GM12874 (cell line): ENCODE measurements around the gene G6PC3.

ENCODE experiments used
- CTCF ChIP-seq: IDR thresholded peaks from 2 replicates; pipeline ENCODE4 v1.5.1; 2011; ENCODE audit warnings: low read depth, mild to moderate bottlenecking, control low read depth, low read length, moderate library complexity; ENCODE audit not compliant: insufficient read depth

The G6PC3 gene

GRCh38 chr17:44033861-44034408 lies 36.6 kb upstream of the G6PC3 start:
- TF ChIP-seq CTCF: no peak

- TF ChIP-seq CTCF: no peak
Observed at GRCh38 chr17:44037471-44037870, 33.1 kb upstream of the G6PC3 start.

DNA sequence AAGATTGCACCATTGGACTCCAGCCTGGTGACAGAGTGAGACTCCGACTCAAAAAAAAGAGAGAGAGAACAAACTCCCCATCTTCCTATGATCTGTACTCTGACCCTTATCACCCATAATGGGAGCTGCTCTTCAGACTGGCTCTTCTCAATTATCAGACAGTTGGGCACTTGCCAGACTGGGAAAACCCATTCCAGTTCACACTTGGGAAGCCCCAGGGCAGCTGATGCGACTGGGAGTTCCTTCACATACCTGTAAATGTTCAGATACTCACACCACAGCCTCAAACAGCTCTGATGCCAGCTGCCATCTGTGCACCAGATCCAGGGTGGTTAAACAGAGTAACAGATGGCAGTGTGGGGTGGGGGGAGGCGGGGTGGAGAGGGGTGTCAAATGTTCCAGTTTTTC lies 31.9 kb upstream of the G6PC3 start:
- no peak for TF ChIP-seq CTCF

- TF ChIP-seq CTCF: no peak
Observed at GRCh38 chr17:44039829-44040635, 30.5 kb upstream of the G6PC3 start.

DNA sequence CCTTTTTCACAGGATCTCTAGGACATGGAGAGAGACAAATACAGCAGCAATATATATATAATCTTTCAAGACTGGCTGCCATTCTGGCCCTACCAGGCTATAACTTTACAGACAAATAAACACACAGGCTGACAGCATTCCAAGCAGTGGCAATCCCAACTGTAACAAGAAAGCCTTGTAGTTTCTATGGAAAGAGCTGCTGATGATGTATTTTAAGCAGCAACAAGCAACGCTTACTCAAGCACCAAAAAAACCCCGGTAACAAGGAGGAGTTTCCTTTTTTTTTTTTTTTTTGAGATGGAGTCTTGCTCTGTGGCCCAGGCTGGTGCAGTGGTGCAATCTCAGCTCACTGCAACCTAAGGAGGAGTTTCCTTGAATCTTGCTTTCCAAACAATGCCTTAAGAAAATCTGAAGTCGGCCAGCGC lies 27.3 kb upstream of the G6PC3 start:
- no peak for TF ChIP-seq CTCF

DNA sequence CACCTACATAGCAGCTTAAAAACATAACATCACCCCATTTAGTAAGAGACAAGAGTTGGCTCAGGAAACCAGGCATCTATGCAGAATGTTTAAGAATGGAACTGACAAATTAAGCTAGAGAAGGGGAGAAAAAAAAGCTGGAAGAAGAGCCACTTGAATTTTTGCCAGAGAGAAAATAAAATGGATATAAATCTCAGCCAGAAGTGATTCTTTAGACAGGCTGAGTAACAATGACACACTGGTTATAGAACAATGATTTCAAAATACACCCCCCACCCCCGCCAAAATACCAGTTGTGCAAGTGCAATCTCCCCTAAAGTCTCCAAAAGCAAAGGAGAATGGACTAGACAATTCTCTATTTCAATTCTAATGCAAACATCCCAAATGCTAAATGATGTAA lies 26.5 kb upstream of the G6PC3 start:
- no peak for TF ChIP-seq CTCF

DNA sequence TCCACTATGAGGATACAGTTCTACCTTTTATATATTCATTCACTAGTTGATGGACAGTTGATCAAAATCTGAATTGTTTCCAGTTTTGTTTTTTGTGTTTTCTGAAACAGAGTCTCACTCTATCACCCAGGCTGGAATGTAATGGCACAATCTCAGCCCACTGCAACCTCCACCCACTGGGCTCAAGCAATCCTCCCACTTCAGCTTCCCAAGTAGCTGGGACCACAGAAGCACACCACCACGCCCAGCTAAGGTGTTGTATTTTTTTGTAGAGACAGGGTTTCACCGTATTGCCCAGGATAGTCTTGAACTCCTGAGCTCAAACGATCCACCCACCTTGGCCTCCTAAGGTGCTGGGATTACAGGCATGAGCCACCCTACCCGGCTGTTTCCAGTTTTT lies 25.0 kb upstream of the G6PC3 start:
- no peak for TF ChIP-seq CTCF
